Measurements from ENCODE around the gene VWC2. TPM values are rescaled to one million over a fixed set of nuclear protein-coding genes. Genes with fewer than 3 reads are reported as not detected.

VWC2 gene
- total RNA-seq, 1 donor from 2014 or later = not detected

GRCh38 chr7:49783446-49783845, 10.0 kb downstream of the VWC2 start:
- intact Hi-C loops (cut with micrococcal nuclease) = no loop called here

GRCh38 chr7:49787980-49788379, 14.5 kb downstream of the VWC2 start:
- intact Hi-C loops (cut with micrococcal nuclease) = no loop called here

- intact Hi-C loops (cut with micrococcal nuclease) = no loop called here
Measured at GRCh38 chr7:49788455-49789059, 15.1 kb downstream of the VWC2 start.

- intact Hi-C loops (cut with micrococcal nuclease) = no loop called here
Measured at GRCh38 chr7:49789736-49790135, 16.3 kb downstream of the VWC2 start.

GRCh38 chr7:49790209-49790608, 16.8 kb downstream of the VWC2 start:
- intact Hi-C loops (cut with micrococcal nuclease) = no loop called here

GRCh38 chr7:49791088-49791741, 17.8 kb downstream of the VWC2 start:
- intact Hi-C loops (cut with micrococcal nuclease) = loop anchor here (1.0 kb wide), 1 partner anchor 1492 kb away; no protein-coding TSS in a partner anchor

- intact Hi-C loops (cut with micrococcal nuclease) = no loop called here
Measured at GRCh38 chr7:49797987-49798660, 24.7 kb downstream of the VWC2 start.

- intact Hi-C loops (cut with micrococcal nuclease) = no loop called here
Measured at GRCh38 chr7:49800031-49800430, 26.6 kb downstream of the VWC2 start.

- intact Hi-C loops (cut with micrococcal nuclease) = no loop called here
Measured at GRCh38 chr7:49802600-49802999, 29.2 kb downstream of the VWC2 start.

GRCh38 chr7:49803812-49804211, 30.4 kb downstream of the VWC2 start:
- intact Hi-C loops (cut with micrococcal nuclease) = no loop called here

- intact Hi-C loops (cut with micrococcal nuclease) = no loop called here
Measured at GRCh38 chr7:49805371-49806007, 32.1 kb downstream of the VWC2 start.

GRCh38 chr7:49812534-49812933, 39.1 kb downstream of the VWC2 start:
- intact Hi-C loops (cut with micrococcal nuclease) = no loop called here

- intact Hi-C loops (cut with micrococcal nuclease) = no loop called here
Measured at GRCh38 chr7:49817279-49817678, 43.8 kb downstream of the VWC2 start.

GRCh38 chr7:49821181-49821580, 47.7 kb downstream of the VWC2 start:
- intact Hi-C loops (cut with micrococcal nuclease) = no loop called here

GRCh38 chr7:49822856-49823255, 49.4 kb downstream of the VWC2 start:
- intact Hi-C loops (cut with micrococcal nuclease) = no loop called here

- intact Hi-C loops (cut with micrococcal nuclease) = no loop called here
Measured at GRCh38 chr7:49823566-49823965, 50.1 kb downstream of the VWC2 start.

GRCh38 chr7:49839863-49840645, 66.6 kb downstream of the VWC2 start:
- intact Hi-C loops (cut with micrococcal nuclease) = no loop called here

- intact Hi-C loops (cut with micrococcal nuclease) = no loop called here
Measured at GRCh38 chr7:49840751-49841405, 67.4 kb downstream of the VWC2 start.

- intact Hi-C loops (cut with micrococcal nuclease) = no loop called here
Measured at GRCh38 chr7:49845626-49846025, 72.2 kb downstream of the VWC2 start.

- intact Hi-C loops (cut with micrococcal nuclease) = no loop called here
Measured at GRCh38 chr7:49848211-49848841, 74.9 kb downstream of the VWC2 start.

Measured in T-helper 1 cell treated with Interleukin-12 subunit alpha and Interleukin-12 subunit beta and Interleukin-4 antibody, amounts not matched to agents 30 ng/mL and 1 ng/mL, for 36 hours (primary cell).